ENCODE data around the gene HDGFL3.

Gene HDGFL3

DNA sequence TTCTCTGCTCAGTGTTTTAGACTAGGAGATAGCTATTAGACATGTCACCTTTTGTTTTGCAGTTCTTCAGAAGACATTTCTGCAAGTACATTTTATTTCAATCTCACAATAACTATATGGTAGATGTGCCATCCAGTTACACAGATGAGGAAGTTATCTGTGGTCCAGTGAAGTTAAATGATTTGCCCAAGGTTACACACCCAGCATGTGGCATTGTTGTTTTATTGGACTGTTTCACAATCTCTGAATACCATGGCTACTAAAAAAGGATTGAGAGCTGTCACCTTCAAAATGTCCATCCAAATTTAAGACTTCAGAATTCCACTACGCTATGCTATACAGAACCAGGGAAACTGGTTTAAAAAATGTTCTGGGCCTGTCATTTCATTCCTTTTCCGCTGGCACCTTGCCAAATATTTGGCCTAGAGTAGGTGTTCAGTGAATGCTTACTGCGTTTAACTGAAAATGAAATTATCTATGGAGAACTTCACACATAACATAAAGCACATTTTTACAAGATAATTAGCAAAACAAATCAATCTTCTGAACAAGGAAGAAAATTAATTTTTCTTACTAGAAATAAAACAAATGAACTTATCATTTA, 80.0 kb downstream of the HDGFL3 start:
- DNase-seq (ENCODE audit: low read depth in 2 of 2) = no peak

- no peak for DNase-seq (ENCODE audit: low read depth in 2 of 2)
Measured at GRCh38 chr15:83123529-83123928, 84.1 kb downstream of the HDGFL3 start.

GRCh38 chr15:83119968-83120581, 87.5 kb downstream of the HDGFL3 start:
- DNase-seq (ENCODE audit: low read depth in 2 of 2) = no peak

DNA sequence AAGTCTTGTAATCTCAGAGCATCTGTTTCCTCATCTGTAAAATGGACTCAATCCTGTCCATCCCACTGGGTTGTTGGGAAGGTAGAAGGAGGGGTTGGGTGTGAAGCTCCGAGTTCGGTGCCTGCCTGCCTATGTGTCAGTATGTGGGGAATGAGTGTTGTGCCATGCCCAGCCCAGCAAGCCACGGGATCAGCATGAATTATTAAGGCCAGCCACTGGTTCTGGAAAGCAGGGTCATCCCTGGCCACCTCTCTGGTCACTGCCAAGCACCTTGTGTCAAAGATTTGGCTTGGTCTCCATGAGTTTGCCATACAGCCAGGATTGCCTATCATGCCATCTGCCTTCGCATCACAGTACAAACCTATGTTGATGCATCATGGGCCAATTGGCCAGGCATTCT, 88.7 kb downstream of the HDGFL3 start:
- DNase-seq (ENCODE audit: low read depth in 2 of 2) = no peak

DNA sequence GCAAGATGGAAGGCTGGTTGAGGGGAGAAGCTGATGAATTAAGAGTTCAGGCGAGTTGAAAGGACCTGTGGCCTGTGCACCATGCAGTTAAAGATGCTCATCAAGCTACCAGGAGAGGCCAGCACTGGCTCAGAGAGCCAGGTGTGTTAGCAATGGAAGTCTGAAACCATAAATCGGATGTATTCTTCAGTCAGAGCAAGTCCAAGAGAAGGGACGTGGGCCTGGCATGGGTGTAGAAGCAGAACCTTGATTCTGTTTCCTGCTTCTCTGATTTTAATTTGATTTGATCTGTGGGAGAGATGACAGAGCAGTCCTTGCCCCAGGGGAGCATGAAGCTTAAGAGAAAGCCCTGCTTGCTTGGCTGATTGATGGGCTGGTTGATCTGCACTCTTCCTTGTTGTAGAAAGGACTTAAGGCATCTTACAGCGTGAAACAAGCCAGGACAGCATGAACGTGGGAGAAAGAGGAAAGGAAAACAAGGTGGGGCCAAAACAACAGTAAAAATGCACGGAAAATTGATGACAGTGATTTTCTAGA, 89.3 kb downstream of the HDGFL3 start:
- DNase-seq (ENCODE audit: low read depth in 2 of 2) = no peak

DNA sequence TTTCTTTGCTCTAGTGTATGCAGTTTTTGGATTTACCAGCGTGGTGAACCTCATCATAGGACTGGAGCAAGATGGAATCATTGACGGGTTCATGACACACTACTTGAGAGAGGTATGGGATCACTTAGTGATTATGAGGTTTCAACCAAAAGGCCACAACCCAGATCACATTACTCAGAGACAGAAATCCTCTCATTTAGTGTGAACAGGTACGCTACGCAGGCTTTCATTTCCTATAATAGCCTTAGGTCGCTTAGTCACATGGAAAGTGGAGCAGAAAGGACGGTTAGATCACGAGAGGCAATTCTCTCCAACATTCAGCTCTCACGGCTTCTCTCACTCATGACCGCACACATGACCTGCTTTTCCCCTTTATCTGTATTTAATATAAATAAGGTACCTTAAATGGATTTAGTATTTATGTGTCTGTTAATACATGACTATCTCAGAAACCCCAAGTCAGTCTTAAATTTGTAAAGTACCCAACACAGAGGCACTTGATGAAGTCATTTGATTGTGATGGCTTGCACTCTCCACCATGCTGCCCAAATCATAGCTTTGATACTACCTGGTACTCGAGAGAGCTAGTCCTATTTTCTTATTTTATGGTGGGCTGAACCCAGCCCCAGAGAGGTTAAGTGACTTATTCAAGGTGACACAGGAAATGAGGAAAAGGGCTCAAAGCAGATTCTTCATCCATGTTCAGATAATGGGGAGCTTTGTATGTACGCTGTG, 91.6 kb downstream of the HDGFL3 start:
- no peak for DNase-seq (ENCODE audit: low read depth in 2 of 2)

- DNase-seq (ENCODE audit: low read depth in 2 of 2) = no peak
Measured at GRCh38 chr15:83115410-83115809, 92.2 kb downstream of the HDGFL3 start.

DNA sequence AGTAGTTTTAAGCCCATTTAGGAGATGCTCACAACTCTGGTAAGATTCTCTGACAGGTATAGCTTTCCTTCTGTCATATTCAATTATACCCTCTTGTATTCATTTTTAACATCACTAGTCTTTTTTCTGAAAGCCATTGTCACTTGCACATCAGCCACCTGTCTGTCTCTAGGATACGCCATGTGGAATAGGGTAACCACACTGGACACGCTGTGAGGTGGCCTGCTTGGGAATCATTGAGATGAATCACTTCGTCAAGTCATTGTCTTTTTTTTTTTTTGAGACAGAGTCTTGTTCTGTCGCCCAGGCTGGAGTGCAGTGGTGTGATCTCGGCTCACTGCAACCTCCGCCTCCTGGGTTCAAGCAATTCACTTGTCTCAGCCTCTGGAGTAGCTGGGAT, 92.8 kb downstream of the HDGFL3 start:
- DNase-seq (ENCODE audit: low read depth in 2 of 2) = no peak

- DNase-seq (ENCODE audit: low read depth in 2 of 2) = no peak
Measured at GRCh38 chr15:83113881-83114674, 93.5 kb downstream of the HDGFL3 start.

DNA sequence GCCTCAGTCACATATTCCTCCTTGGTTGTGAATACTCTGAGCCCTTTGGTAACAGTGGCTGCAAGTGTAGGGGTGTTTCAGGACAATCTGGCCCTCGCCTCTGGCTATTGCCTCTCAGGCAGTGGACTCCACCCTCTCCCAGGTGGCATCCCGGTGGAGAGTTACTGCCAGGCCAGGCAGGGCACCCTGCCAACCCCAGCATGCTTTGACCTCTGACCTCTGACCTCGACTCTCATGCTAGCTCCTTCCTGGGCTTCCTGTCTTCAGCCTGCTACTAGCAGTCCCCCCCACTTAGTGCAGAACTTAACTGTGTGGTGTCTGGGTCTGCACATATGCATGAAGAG, 94.7 kb downstream of the HDGFL3 start:
- no peak for DNase-seq (ENCODE audit: low read depth in 2 of 2)

DNA sequence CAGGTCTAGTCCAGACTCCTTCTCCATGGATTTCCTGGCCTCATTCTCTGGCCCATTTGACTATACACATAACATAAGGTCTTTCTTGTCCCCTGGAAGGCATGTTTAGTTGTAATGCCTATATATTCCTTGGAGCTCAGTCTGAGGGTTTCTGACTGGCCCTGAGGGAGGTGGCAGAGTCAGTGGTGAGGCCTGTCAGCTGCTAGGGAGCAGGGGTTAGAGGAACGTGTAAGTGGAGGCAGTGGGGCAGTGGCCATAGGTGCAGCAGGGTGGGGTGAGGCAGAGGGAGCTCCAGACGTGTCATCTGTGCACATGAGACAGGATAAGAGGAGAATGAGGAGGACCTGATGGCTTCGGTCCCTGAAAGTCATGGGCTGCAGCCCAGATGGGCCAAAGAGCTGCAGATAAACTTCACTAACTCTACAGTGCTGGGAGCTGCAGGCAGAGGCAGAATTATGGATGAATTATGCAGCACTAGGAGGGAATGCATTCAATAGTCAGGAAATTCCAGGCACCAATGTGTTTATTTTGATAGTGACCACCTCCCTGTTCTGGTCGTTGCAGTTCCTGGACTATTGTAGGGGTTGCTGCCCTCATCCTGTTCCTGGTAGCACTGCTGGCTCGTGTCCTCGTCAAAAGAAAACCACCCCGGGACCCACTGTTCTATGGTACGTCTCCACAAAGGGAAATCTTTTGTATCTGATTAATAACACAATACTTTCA, 95.2 kb downstream of the HDGFL3 start:
- no peak for DNase-seq (ENCODE audit: low read depth in 2 of 2)

GRCh38 chr15:83111149-83111548, 96.5 kb downstream of the HDGFL3 start:
- DNase-seq (ENCODE audit: low read depth in 2 of 2) = no peak

- no peak for DNase-seq (ENCODE audit: low read depth in 2 of 2)
Measured at GRCh38 chr15:83110381-83110780, 97.2 kb downstream of the HDGFL3 start.

DNA sequence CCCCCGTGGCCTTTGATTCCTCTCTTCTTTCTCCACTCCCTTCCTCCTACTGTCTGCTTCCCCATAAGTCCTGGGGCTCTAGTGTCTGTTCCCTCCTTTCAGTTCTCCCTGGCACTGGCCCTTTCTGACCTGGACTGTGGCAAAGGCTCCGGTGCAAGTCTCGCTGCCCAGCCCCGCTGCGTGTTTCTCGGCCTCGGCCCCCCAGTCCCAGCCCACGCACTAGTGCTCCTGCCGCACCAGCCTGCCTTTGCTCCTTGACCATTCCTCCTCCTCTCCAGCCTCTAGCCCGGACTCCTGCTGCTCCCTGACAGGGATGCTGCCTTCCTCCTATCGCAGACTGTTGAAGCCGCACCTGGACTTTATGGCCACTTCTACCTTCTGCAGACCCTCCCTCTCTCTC, 98.1 kb downstream of the HDGFL3 start:
- DNase-seq (ENCODE audit: low read depth in 2 of 2) = no peak

- no peak for DNase-seq (ENCODE audit: low read depth in 2 of 2)
Measured at GRCh38 chr15:83108266-83109219, 99.1 kb downstream of the HDGFL3 start.

DNA sequence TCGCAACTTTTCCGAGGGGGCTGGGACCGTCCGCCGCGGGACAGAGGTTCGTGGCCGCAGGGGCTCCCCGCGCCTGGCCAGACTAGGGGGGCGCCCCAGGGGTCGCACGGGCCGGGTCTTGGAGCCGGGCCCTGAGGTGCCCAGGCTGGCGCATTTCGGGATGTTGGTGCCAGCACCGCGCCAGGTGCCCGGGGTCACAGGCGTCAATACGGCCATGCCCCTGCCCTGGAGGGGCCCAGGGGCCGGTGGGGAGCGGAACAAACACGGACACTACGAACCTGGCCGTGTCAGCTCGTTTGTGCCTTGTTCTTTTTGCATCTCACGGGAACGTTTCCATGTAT, 99.8 kb downstream of the HDGFL3 start:
- DNase-seq (ENCODE audit: low read depth in 2 of 2) = no peak

GRCh38 chr15:83106994-83107840, 100.4 kb downstream of the HDGFL3 start, which contains the start of gene TM6SF1:
TM6SF1 (plus strand) TSS chr15:83107645; CDS start chr15:83107681, 36 bp downstream.
- DNase-seq (ENCODE audit: low read depth in 2 of 2) = no peak

DNA sequence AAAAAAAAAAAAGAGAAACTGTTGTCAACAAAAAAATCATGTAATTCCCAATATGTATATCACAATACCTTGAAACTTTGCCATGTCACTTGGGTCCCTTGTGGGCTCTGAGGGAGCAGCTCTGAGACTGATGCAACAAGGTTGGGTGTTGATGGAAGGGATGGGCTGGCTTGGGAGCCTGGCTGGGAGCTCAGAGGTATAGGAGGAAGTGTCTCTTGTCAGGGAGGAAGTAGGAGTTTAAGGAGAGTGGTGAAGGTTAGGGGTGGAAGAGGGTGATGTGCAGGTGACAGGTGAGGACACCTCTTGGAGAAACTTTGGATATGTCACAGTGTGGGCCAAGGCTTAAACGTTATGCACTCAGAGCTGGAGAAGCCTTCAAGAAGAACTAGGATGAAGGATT, 102.2 kb downstream of the HDGFL3 start:
- no peak for DNase-seq (ENCODE audit: low read depth in 2 of 2)

DNA sequence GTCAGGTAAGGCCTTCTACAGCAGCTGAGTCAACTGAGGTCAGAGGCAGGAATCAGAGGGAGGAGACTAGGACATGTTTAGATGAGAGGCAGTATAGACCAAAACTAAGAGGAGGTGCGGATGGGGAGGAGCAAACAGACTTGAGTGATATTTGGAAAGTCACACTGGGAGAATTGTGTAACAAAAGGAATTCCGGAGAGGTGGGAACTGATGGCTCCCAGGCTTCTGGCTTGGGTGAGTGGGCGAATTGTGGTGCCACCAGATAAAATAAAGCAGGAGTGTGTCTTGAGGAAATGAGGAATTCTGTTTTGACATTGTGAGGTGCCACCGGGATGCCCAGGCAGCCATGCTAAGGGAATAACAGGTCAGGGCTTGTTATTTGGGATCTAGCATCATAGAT, 103.5 kb downstream of the HDGFL3 start:
- no peak for DNase-seq (ENCODE audit: low read depth in 2 of 2)

- DNase-seq (ENCODE audit: low read depth in 2 of 2) = no peak
Measured at GRCh38 chr15:83102346-83102745, 105.3 kb downstream of the HDGFL3 start.
